CD4-positive, alpha-beta memory T cell (primary cell): ENCODE data around the gene TMEM38B. TPM values are rescaled to one million over a fixed set of nuclear protein-coding genes. Genes with fewer than 3 reads are reported as not detected.
"Not testable (repeated sequence)": the region's sequence is repeated elsewhere in the genome, so short reads cannot be mapped to it uniquely, and the experiment has no call there.

Source experiments
- CTCF ChIA-PET: fragments of 350-600 bp; sonication (Branson Sonifier 250); formaldehyde crosslinking; loops from one replicate; lab custom pipeline; 2021; ENCODE audit warnings: inconsistent platforms; ENCODE audit not compliant: partially characterized antibody; lab: Charles Lee
- POLR2A ChIA-PET: fragments of 350-600 bp; sonication (Branson Sonifier 250); formaldehyde crosslinking; loops from one replicate; lab custom pipeline; 2021; ENCODE audit not compliant: partially characterized antibody; lab: Charles Lee
- DNase-seq, 5 donors: peaks; one replicate each; pipeline versions ENCODE4 v3.0.0 to v3.0.0-alpha.2; 2020 to 2022; ENCODE audit warnings: mixed read lengths in 1 of 5
- H3K27ac ChIP-seq: one replicate; pipeline ENCODE4 v1.7.0; 2013; ENCODE audit warnings: low read depth, low read length
- H3K27me3 ChIP-seq: 2 replicates; pipeline ENCODE4 v1.7.0; 2013; ENCODE audit warnings: mild to moderate bottlenecking, low read length, moderate library complexity; ENCODE audit not compliant: insufficient read depth
- H3K36me3 ChIP-seq: 2 replicates; pipeline ENCODE4 v1.7.0; 2013; ENCODE audit warnings: mild to moderate bottlenecking, low read length, moderate library complexity; ENCODE audit not compliant: insufficient read depth
- H3K4me1 ChIP-seq: 2 replicates; pipeline ENCODE4 v1.7.0; 2013; ENCODE audit warnings: mild to moderate bottlenecking, low read length, moderate library complexity; ENCODE audit not compliant: insufficient read depth
- H3K4me3 ChIP-seq, 2 donors: one replicate each; pipeline ENCODE4 v1.7.0; 2013; ENCODE audit warnings: low read length in 2 of 2, mild to moderate bottlenecking in 1 of 2
- H3K9me3 ChIP-seq, 2 donors: one replicate each; pipeline ENCODE4 v1.7.0; 2013; ENCODE audit warnings: low read length in 2 of 2, control low read depth in 1 of 2; ENCODE audit not compliant: control insufficient read depth in 1 of 2
- H3K27ac Mint-ChIP-seq, 7 donors: one replicate each; pipeline ENCODE4 v1.8.0; 2020 to 2021; ENCODE audit warnings: mixed read lengths in 7 of 7, mild to moderate bottlenecking in 6 of 7, inconsistent platforms in 3 of 7, moderate library complexity in 3 of 7
- H3K27me3 Mint-ChIP-seq, 2 donors: one replicate each; pipeline ENCODE4 v1.8.0; 2020 to 2021; ENCODE audit warnings: mixed read lengths in 2 of 2
- H3K36me3 Mint-ChIP-seq, 2 donors: one replicate each; pipeline ENCODE4 v1.8.0; 2020 to 2021; ENCODE audit warnings: mixed read lengths in 2 of 2, inconsistent platforms in 1 of 2, mild to moderate bottlenecking in 1 of 2
- H3K4me1 Mint-ChIP-seq, 4 donors: one replicate each; pipeline ENCODE4 v1.8.0; 2020 to 2021; ENCODE audit warnings: mixed read lengths in 4 of 4, mild to moderate bottlenecking in 1 of 4
- H3K4me3 Mint-ChIP-seq, 8 donors: one replicate each; pipeline ENCODE4 v1.8.0; 2020 to 2021; ENCODE audit warnings: mixed read lengths in 8 of 8, mild to moderate bottlenecking in 7 of 8, moderate library complexity in 6 of 8, inconsistent platforms in 3 of 8
- H3K9me3 Mint-ChIP-seq, 8 donors: one replicate each; pipeline ENCODE4 v1.8.0; 2020 to 2021; ENCODE audit warnings: mixed read lengths in 8 of 8, mild to moderate bottlenecking in 5 of 8, inconsistent platforms in 3 of 8, moderate library complexity in 1 of 8
- intact Hi-C: fragments of 100-400 bp; cut with micrococcal nuclease; formaldehyde crosslinking; loops from one replicate; pipeline ENCODE4 v1.15.1; 2023
- polyA plus RNA-seq, 2 donors: library from polyadenylated mRNA; unstranded; fragments of 300-500 nt; fragmentation: Illumina TruSeq; gene quantifications; one replicate each; pipeline ENCODE4 v1.2.3, GENCODE V29; 2021
- total RNA-seq, 2 experiments: library from RNA; stranded (reverse); gene quantifications; one replicate each; pipeline ENCODE4 v1.2.3, GENCODE V29; 2021

The TMEM38B gene
- total and polyA plus RNA-seq, 4 experiments from 2014 or later: 13.4 to 23.3 (median 17.3) TPM

DNA sequence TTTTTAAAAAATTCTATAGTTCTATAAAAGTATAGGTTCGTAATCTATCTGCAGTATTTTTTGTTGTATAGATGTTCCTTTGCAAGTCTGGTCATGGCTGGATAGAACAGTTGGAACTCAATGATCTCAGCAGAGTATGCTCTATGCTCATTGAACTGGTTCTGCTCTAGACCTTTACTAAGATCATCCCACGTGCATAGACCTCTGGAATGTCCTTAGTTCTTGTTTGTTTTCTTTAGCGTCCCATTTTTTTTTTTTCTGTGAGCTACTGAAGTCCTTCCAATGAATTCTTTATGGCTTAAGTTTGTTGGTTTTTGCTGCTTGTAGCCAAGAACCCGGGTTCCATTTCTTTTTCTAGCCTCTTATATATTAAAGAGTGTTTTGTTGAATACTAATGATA lies 3.5 kb downstream of the TMEM38B start:
- Histone ChIP-seq H3K27ac (no peak overlapping the region), H3K4me3 (no peak overlapping the region), H3K9me3 (no peaks in the 10 kb centered on the region), H3K36me3 (no peaks in the 10 kb centered on the region), H3K27me3 (no peaks in the 10 kb centered on the region), H3K4me1 (peaks cover 28% of the 10 kb centered on the region)
- Mint-ChIP-seq H3K4me3 (no peak overlapping the region), H3K36me3 (peaks cover 0 to 7% of the 10 kb centered on the region in 2 donors), H3K4me1 (peaks cover 19 to 36% (median 25%) of the 10 kb centered on the region in 4 donors), H3K9me3 (no peaks in the 10 kb centered on the region), H3K27ac (no peak overlapping the region), H3K27me3 (peaks cover 4 to 5% of the 10 kb centered on the region in 2 donors)
- ChIA-PET CTCF (no interaction called here), POLR2A (no interaction called here)
- DNase-seq: no peak
- intact Hi-C loops: loop anchor here (10.0 kb wide), 1 partner anchor 243 kb away; no protein-coding TSS in a partner anchor

DNA sequence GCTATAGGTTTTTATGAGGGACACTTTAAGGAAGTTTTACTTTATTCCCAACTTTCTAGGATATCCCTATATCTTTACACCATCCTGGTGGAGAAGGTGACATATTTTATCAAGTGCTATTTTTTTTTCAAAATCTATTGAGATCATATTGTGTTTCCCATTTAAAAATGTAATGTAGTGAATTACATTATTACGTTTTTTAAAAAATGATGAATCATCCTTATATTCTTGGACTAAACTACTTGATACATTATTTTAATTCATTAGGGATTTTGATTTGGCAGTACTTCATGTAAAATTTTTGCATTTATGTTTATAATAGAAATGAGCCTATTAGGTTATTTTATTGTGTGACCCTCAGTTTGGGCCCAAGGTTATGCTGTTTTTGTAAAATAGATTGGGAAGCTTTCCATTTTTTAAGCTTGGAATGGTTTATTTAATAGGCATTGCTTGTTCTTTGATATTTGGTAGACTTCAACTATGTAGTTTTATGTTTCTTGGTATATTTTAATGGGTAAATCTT lies 4.1 kb downstream of the TMEM38B start:
- H3K4me1 Mint-ChIP-seq: peaks cover 17 to 34% (median 23%) of the 10 kb centered on the region in 4 donors
- Histone ChIP-seq H3K4me3 (no peak overlapping the region), H3K27me3 (no peaks in the 10 kb centered on the region), H3K36me3 (no peaks in the 10 kb centered on the region), H3K4me1 (peaks cover 23% of the 10 kb centered on the region), H3K27ac (no peak overlapping the region), H3K9me3 (no peaks in the 10 kb centered on the region)
- DNase-seq: no peak
- H3K36me3 Mint-ChIP-seq: peaks cover 0 to 7% of the 10 kb centered on the region in 2 donors
- CTCF ChIA-PET: no interaction called here
- no peak overlapping the region for H3K27ac Mint-ChIP-seq
- intact Hi-C loops: loop anchor here (10.0 kb wide), 1 partner anchor 244 kb away; no protein-coding TSS in a partner anchor
- H3K9me3 Mint-ChIP-seq: no peaks in the 10 kb centered on the region
- H3K27me3 Mint-ChIP-seq: peaks cover 2 to 4% of the 10 kb centered on the region in 2 donors
- H3K4me3 Mint-ChIP-seq: no peak overlapping the region
- POLR2A ChIA-PET: no interaction called here

DNA sequence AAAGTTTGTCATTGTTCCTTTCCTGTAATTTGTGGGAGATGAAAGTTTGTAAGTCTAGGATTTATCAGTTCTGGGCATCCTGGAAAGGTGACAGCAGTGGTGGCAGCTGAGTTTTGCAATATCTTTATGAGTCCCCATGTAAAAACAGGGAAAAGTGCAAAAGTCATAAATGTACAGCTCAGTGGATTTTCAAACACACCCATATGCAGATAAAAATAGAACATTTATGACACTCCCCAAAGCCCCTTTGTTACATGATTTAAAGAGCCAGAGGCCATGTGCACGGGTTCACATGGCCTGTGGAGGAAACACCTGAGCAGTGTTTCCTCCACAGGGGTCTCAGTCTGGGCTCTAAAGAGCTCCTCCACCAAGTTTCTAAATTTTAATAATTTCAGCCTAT lies 6.3 kb downstream of the TMEM38B start:
- Mint-ChIP-seq H3K9me3 (no peaks in the 10 kb centered on the region), H3K27ac (no peak overlapping the region), H3K4me3 (no peak overlapping the region), H3K27me3 (no peaks in the 10 kb centered on the region), H3K36me3 (no peaks in the 10 kb centered on the region), H3K4me1 (peaks cover 6 to 21% (median 10%) of the 10 kb centered on the region in 4 donors)
- intact Hi-C loops: no loop called here
- ChIA-PET POLR2A (no interaction called here), CTCF (interaction anchor here (1.7 kb wide), 1 partner anchor 18 kb away, joined by 6 read pairs; no protein-coding TSS in a partner anchor)
- Histone ChIP-seq H3K4me3 (no peak overlapping the region), H3K36me3 (no peaks in the 10 kb centered on the region), H3K4me1 (peaks cover 11% of the 10 kb centered on the region), H3K9me3 (no peaks in the 10 kb centered on the region), H3K27ac (no peak overlapping the region), H3K27me3 (no peaks in the 10 kb centered on the region)
- no peak for DNase-seq

GRCh38 chr9:105701145-105701544 lies 6.8 kb downstream of the TMEM38B start:
- Mint-ChIP-seq H3K27ac (no peak overlapping the region), H3K4me1 (peaks cover 6 to 17% (median 8%) of the 10 kb centered on the region in 4 donors), H3K36me3 (peaks cover under 1 to 2% of the 10 kb centered on the region in 2 donors), H3K4me3 (no peak overlapping the region), H3K9me3 (no peaks in the 10 kb centered on the region), H3K27me3 (no peaks in the 10 kb centered on the region)
- no peak overlapping the region for H3K27ac ChIP-seq
- POLR2A ChIA-PET: no interaction called here
- no peaks in the 10 kb centered on the region for H3K27me3 ChIP-seq
- no peak overlapping the region for H3K4me3 ChIP-seq
- H3K36me3 ChIP-seq: no peaks in the 10 kb centered on the region
- no peaks in the 10 kb centered on the region for H3K9me3 ChIP-seq
- CTCF ChIA-PET: interaction anchor here (1.6 to 1.7 kb wide), 2 partner anchors 14 to 17 kb away, joined by 3 to 6 read pairs; no protein-coding TSS in a partner anchor
- DNase-seq: no peak
- H3K4me1 ChIP-seq: peaks cover 9% of the 10 kb centered on the region
- intact Hi-C loops: no loop called here

DNA sequence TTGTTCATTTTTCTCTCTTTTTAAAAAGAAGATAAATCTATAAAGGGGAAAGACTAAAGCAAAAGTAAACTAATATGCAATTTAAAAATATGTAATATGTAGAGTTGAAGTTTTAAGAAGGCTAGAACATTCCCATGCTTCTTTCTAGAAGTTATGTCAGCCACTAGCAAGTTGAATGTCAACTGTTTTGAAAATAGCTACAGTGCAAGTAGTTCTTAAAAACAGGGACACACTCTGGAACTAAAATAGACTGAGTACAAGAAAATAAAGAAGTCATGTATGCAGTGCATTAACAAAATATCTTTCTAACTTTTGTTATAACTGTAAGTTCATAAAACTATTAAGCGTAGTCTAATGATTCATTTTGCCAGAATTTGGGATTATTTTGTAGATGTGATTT lies 7.9 kb downstream of the TMEM38B start:
- CTCF ChIA-PET: interaction anchor here (1.6 kb wide), 1 partner anchor 13 kb away, joined by 3 read pairs; no protein-coding TSS in a partner anchor
- H3K4me3 Mint-ChIP-seq: no peak overlapping the region
- POLR2A ChIA-PET: no interaction called here
- H3K27ac Mint-ChIP-seq: no peak overlapping the region
- Histone ChIP-seq H3K4me1 (peaks cover 9% of the 10 kb centered on the region), H3K4me3 (no peak overlapping the region), H3K9me3 (no peaks in the 10 kb centered on the region), H3K27me3 (no peaks in the 10 kb centered on the region), H3K27ac (no peak overlapping the region), H3K36me3 (no peaks in the 10 kb centered on the region)
- H3K9me3 Mint-ChIP-seq: no peaks in the 10 kb centered on the region
- H3K36me3 Mint-ChIP-seq: peaks cover 2 to 4% of the 10 kb centered on the region in 2 donors
- no peak for DNase-seq
- no peaks in the 10 kb centered on the region for H3K27me3 Mint-ChIP-seq
- intact Hi-C loops: no loop called here
- peaks cover 3 to 11% (median 5%) of the 10 kb centered on the region in 4 donors for H3K4me1 Mint-ChIP-seq

DNA sequence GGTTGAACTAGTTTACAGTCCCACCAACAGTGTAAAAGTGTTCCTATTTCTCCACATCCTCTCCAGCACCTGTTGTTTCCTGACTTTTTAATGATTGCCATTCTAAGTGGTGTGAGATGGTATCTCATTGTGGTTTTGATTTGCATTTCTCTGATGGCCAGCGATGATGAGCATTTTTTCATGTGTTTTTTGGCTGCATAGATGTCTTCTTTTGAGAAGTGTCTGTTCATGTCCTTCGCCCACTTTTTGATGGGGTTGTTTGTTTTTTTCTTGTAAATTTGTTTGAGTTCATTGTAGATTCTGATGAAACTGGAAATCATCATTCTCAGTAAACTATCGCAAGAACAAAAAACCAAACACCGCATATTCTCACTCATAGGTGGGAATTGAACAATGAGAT lies 9.3 kb downstream of the TMEM38B start:
- CTCF ChIA-PET, H3K9me3 Mint-ChIP-seq, intact Hi-C loops, H3K36me3 Mint-ChIP-seq, H3K27me3 Mint-ChIP-seq, POLR2A ChIA-PET, H3K9me3 ChIP-seq, H3K27ac ChIP-seq, H3K4me3 Mint-ChIP-seq, H3K36me3 ChIP-seq, H3K4me3 ChIP-seq, DNase-seq, H3K4me1 ChIP-seq, H3K27ac Mint-ChIP-seq, H3K27me3 ChIP-seq: not testable (repeated sequence)
- H3K4me1 Mint-ChIP-seq: peaks cover 0 to 13% (median 10%) of the 10 kb centered on the region in 4 donors

GRCh38 chr9:105706156-105706555 lies 11.8 kb downstream of the TMEM38B start:
- POLR2A ChIA-PET: no interaction called here
- Histone ChIP-seq H3K4me3 (no peak overlapping the region), H3K36me3 (no peaks in the 10 kb centered on the region), H3K9me3 (no peaks in the 10 kb centered on the region), H3K4me1 (no peaks in the 10 kb centered on the region), H3K27ac (no peak overlapping the region), H3K27me3 (no peaks in the 10 kb centered on the region)
- H3K27ac Mint-ChIP-seq: no peak overlapping the region
- H3K9me3 Mint-ChIP-seq: no peaks in the 10 kb centered on the region
- intact Hi-C loops: no loop called here
- H3K4me3 Mint-ChIP-seq: peak overlapping the region in 1 of 8 donors; percentile 28
- peaks cover 6 to 11% of the 10 kb centered on the region in 2 donors for H3K36me3 Mint-ChIP-seq
- DNase-seq: no peak
- CTCF ChIA-PET: no interaction called here
- H3K27me3 Mint-ChIP-seq: no peaks in the 10 kb centered on the region
- peaks cover 0 to 8% (median 6%) of the 10 kb centered on the region in 4 donors for H3K4me1 Mint-ChIP-seq
